ENCODE measurements around the gene TMA7.

The TMA7 gene

GRCh38 chr3:48410205-48411040, 29.6 kb upstream of the TMA7 start:
- no peak for TF ChIP-seq CTCF (IDR thresholded peaks at IDR 0.05; ENCODE audit: low read depth, low read length, missing control alignments)
- no peak for DNase-seq (ENCODE audit: extremely low read depth, low read depth)
- H3K4me3 ChIP-seq (replicated peaks; ENCODE audit: low read depth, low read length), result no peak overlapping the region

GRCh38 chr3:48411041-48411588, 28.9 kb upstream of the TMA7 start:
- no peak overlapping the region for H3K4me3 ChIP-seq (replicated peaks; ENCODE audit: low read depth, low read length)
- no peak for DNase-seq (ENCODE audit: extremely low read depth, low read depth)
- TF ChIP-seq CTCF (IDR thresholded peaks at IDR 0.05; ENCODE audit: low read depth, low read length, missing control alignments), result no peak

DNA sequence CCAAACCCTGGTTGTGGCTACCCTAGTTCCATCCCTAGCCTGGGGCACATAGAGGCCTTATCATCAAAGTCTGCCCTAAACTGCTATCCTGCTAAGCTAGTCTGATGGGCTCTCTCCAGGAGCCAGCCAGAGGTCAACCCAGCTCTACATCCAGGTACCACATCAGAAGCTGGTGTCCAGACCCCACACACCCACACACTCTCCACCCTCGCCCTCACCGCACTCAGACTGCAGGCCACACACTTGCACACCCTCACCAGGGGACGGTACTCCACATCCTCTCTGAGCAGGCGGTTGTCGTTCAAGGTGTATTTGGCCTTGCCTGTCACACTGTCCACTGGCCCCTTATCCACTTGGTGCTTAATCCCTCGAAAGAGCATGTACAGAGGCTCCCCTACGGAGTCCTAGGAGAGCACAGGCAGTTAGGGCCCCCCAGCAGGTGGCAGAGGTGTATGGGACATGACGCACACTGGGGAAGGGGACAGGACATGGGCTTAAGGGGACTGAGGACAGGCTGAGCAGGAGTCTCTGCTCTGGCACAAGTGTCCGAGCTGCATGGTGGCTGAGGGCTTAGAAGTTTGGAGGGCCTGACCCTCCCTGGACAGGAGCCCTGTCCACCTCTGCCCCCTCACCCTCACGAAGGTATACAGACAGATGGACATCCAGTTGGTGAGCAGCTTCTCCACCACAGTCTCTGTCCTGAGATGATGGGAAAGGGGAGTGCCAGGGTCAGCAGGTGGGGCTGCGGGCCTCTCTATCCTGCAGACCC, 28.3 kb upstream of the TMA7 start:
- TF ChIP-seq CTCF (IDR thresholded peaks at IDR 0.05; ENCODE audit: low read depth, low read length, missing control alignments), result no peak
- no peak overlapping the region for H3K4me3 ChIP-seq (replicated peaks; ENCODE audit: low read depth, low read length)
- no peak for DNase-seq (ENCODE audit: extremely low read depth, low read depth)

GRCh38 chr3:48412375-48413001, 27.6 kb upstream of the TMA7 start:
- DNase-seq (ENCODE audit: extremely low read depth, low read depth), result no peak
- TF ChIP-seq CTCF (IDR thresholded peaks at IDR 0.05; ENCODE audit: low read depth, low read length, missing control alignments), result no peak
- no peak overlapping the region for H3K4me3 ChIP-seq (replicated peaks; ENCODE audit: low read depth, low read length)

DNA sequence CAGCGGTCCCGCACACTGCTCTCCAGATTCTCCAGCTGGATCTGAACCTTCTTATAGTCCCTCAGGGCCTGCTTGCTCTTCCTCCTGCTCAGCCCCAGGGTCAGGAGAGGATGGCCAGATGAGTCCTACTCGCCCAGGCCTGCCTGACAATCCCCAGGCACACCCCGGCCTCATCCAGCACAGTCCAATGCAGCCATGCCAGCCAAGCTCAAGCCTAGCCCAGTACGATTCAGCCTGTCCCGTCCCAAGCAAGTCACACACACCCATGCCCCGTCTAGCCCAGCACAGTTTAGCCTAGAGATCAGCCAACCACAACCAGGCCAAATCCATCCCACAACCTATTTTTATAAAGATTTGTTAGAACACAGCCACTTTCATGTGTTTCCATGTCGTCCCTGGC, 27.0 kb upstream of the TMA7 start:
- TF ChIP-seq CTCF (IDR thresholded peaks at IDR 0.05; ENCODE audit: low read depth, low read length, missing control alignments), result no peak
- no peak overlapping the region for H3K4me3 ChIP-seq (replicated peaks; ENCODE audit: low read depth, low read length)
- no peak for DNase-seq (ENCODE audit: extremely low read depth, low read depth)

DNA sequence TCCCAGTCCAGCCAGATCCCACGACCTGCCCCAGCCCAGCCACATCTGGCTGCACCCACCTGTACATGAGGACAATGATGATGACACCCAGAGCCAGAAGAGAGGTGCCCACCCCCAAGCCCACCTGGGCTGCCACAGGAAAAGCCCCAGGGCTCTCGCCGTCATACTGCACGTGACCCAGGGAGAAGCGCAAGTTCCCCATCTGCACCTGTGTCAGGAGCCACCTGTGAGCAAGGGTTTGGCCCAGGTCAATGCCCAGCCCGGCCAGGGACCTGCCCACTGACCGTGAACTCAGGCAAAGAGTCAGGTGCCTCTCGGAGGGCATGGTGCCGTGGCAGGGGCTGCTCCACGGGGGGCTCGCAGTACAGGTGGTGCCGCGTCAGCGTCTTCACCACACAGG, 26.4 kb upstream of the TMA7 start:
- no peak overlapping the region for H3K4me3 ChIP-seq (replicated peaks; ENCODE audit: low read depth, low read length)
- no peak for DNase-seq (ENCODE audit: extremely low read depth, low read depth)
- TF ChIP-seq CTCF (IDR thresholded peaks at IDR 0.05; ENCODE audit: low read depth, low read length, missing control alignments), result no peak

All from HFF-Myc (cell line).